ENCODE data around the gene CLCNKA.

- no peak for TF ChIP-seq EZH2phosphoT487 (IDR thresholded peaks at IDR 0.05; ENCODE audit: borderline replicate concordance, low read length)
- no peak for TF ChIP-seq CTCF (conservative IDR thresholded peaks at IDR 0.05; ENCODE audit: low read depth, low read length)
Measured at GRCh38 chr1:16010837-16011236, 11.0 kb upstream of the CLCNKA start.

Measured in PC-3 (cell line).